SK-N-SH treated with all-trans-retinoic acid at 6 μM for 48 hours (cell line): ENCODE measurements around the gene SDK1.

Experiments
- ARNTL ChIP-seq: fragments of 450-650 bp; formaldehyde crosslinking; IDR thresholded peaks from 2 replicates; pipeline ENCODE4 v1.5.0; 2020; ENCODE audit warnings: low read depth, mild to moderate bottlenecking, moderate library complexity, borderline replicate concordance
- CSDC2 ChIP-seq: fragments of 250-450 bp; sonication (Bioruptor Pico); IDR thresholded peaks from 2 replicates; pipeline ENCODE4 v1.5.0; 2020; ENCODE audit warnings: mild to moderate bottlenecking, moderate library complexity
- ESRRG ChIP-seq: fragments of 250-450 bp; sonication (Bioruptor Pico); IDR thresholded peaks from 2 replicates; pipeline ENCODE4 v1.6.1; 2021; ENCODE audit warnings: mild to moderate bottlenecking
- ISL1 ChIP-seq: fragments of 250-450 bp; sonication (Bioruptor Pico); IDR thresholded peaks from 2 replicates; pipeline ENCODE4 v2.1.2; 2022; ENCODE audit warnings: mild to moderate bottlenecking, moderate library complexity
- PATZ1 ChIP-seq: fragments of 250-450 bp; sonication (Bioruptor Pico); IDR thresholded peaks from 2 replicates; pipeline ENCODE4 v1.8.0; 2020; ENCODE audit warnings: mild to moderate bottlenecking, moderate library complexity, borderline replicate concordance
- PPARA ChIP-seq: fragments of 250-450 bp; sonication (Bioruptor Pico); IDR thresholded peaks from 2 replicates; pipeline ENCODE4 v1.5.0; 2020; ENCODE audit warnings: mild to moderate bottlenecking, borderline replicate concordance
- TCF4 ChIP-seq: fragments of 250-450 bp; sonication (Bioruptor Pico); IDR thresholded peaks from 2 replicates; pipeline ENCODE4 v1.8.0; 2021; ENCODE audit warnings: mild to moderate bottlenecking, moderate library complexity, borderline replicate concordance
- TSHZ2 ChIP-seq: fragments of 250-450 bp; sonication (Bioruptor Pico); IDR thresholded peaks from 2 replicates; pipeline ENCODE4 v1.5.0; 2020; ENCODE audit warnings: mild to moderate bottlenecking, moderate library complexity
- ZC3H10 ChIP-seq: fragments of 250-450 bp; sonication (Bioruptor Pico); IDR thresholded peaks from 2 replicates; pipeline ENCODE4 v1.5.1; 2021; ENCODE audit warnings: mild to moderate bottlenecking, moderate library complexity
- ZFP3 ChIP-seq: fragments of 250-450 bp; sonication (Bioruptor Pico); IDR thresholded peaks from 2 replicates; pipeline ENCODE4 v1.5.0; 2020; ENCODE audit warnings: mild to moderate bottlenecking, moderate library complexity
- ZNF70 ChIP-seq: fragments of 450-650 bp; formaldehyde crosslinking; IDR thresholded peaks from 2 replicates; pipeline ENCODE4 v1.5.0; 2020; ENCODE audit warnings: mild to moderate bottlenecking, moderate library complexity
- ZNF8 ChIP-seq: fragments of 450-650 bp; formaldehyde crosslinking; IDR thresholded peaks from 2 replicates; pipeline ENCODE4 v1.5.0; 2020; ENCODE audit warnings: mild to moderate bottlenecking, moderate library complexity

GRCh38 chr7:3781607-3782006 lies 480.6 kb downstream of the SDK1 start:
- no peak for TF ChIP-seq ZNF70 (CRISPR knock-in tag)
- no peak for TF ChIP-seq TCF4 (CRISPR knock-in tag)
- TF ChIP-seq ZNF8 (CRISPR knock-in tag) = no peak
- no peak for TF ChIP-seq PATZ1 (CRISPR knock-in tag)
- TF ChIP-seq CSDC2 = no peak
- no peak for TF ChIP-seq ISL1 (CRISPR knock-in tag)
- TF ChIP-seq ARNTL = no peak
- no peak for TF ChIP-seq ZFP3 (CRISPR knock-in tag)
- TF ChIP-seq TSHZ2 (CRISPR knock-in tag) = no peak
- TF ChIP-seq ZC3H10 (CRISPR knock-in tag) = no peak
- no peak for TF ChIP-seq ESRRG (CRISPR knock-in tag)
- no peak for TF ChIP-seq PPARA
